Measurements from ENCODE around the gene ADGRV1.

The ADGRV1 gene

DNA sequence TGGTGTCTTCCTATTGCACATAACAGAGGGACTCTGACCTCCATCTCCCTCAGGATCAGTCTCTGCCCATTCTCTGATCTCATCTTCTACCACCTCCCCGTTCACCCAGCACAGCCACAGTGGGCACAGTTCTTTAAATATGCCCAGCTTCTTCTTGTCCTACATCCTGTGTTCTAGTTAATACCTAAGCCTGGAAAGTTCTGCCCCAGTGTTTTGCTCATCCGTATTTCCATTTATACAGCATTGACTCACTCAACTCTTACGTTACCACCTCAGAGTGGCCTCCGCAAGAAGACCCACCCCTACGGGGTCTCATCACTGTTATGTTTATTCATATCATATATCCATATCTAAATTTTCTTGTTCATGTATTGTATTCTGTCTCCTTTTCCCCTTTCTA, 315.5 kb downstream of the ADGRV1 start:
- H3K36me3 ChIP-seq (ENCODE audit: control insufficient read depth, insufficient read depth, low read length) = no peaks in the 10 kb centered on the region
- WGBS, 2 experiments = 93 to 94% methylated on average over 5 of the region's 5 CpGs
- H3K9me3 ChIP-seq (ENCODE audit: control insufficient read depth, low read length) = no peaks in the 10 kb centered on the region
- H3K4me3 ChIP-seq (ENCODE audit: insufficient read depth, low read depth, low read length) = no peak overlapping the region
- H3K27ac ChIP-seq (ENCODE audit: insufficient read depth, low read depth, low read length, poor library complexity, severe bottlenecking) = no peak overlapping the region
- no peaks in the 10 kb centered on the region for H3K27me3 ChIP-seq (ENCODE audit: control insufficient read depth, insufficient read depth, low read length, poor library complexity, severe bottlenecking)
- peaks cover 8% of the 10 kb centered on the region for H3K4me1 ChIP-seq (ENCODE audit: control insufficient read depth, insufficient read depth, low read length)

DNA sequence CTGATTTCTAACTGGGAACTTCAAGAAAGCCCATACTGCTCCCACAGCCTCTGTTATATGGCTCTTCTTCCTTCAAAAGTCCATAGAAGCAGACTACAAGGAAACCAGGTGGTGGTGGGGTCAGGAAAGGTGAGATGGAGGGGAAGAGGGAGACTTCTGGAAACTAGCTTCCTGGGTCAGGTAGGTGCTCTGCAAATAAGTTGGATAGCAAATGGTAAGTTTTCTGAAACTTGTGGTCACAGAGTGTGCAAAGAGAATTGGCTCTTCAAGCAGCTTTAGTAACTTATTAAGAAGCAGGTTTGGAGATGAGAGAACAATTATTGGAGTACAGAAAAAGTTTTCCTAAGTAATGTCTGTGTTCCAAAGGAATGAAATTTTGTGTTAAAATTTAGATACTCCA, 316.9 kb downstream of the ADGRV1 start:
- H3K27me3 ChIP-seq (ENCODE audit: control insufficient read depth, insufficient read depth, low read length, poor library complexity, severe bottlenecking) = no peaks in the 10 kb centered on the region
- H3K36me3 ChIP-seq (ENCODE audit: control insufficient read depth, insufficient read depth, low read length) = no peaks in the 10 kb centered on the region
- H3K4me1 ChIP-seq (ENCODE audit: control insufficient read depth, insufficient read depth, low read length) = peaks cover 8% of the 10 kb centered on the region
- no peaks in the 10 kb centered on the region for H3K9me3 ChIP-seq (ENCODE audit: control insufficient read depth, low read length)
- peak overlapping the region; percentile 26 for H3K27ac ChIP-seq (ENCODE audit: insufficient read depth, low read depth, low read length, poor library complexity, severe bottlenecking)
- no peak overlapping the region for H3K4me3 ChIP-seq (ENCODE audit: insufficient read depth, low read depth, low read length)

DNA sequence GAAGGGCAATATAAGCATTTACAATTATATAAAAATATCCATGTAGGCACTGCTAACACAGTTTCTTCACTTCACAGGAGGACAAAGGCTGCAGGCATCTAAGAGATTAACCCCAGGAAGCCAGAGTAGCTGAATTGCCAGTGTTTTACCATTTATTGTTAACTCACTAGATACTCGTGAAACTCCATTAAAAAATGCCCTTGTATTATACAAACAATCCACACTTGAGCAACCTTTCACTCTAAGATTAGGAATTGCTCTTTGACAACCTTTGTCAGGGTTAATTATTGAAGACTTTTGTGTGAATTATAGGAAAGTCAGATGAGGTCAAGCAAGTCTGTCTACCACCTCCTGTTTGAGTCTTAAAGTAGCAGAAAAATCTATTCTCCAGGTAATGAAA, 317.8 kb downstream of the ADGRV1 start:
- WGBS, 2 experiments = 0 to 30% methylated on average over 1 of the region's 1 CpG
- H3K4me3 ChIP-seq (ENCODE audit: insufficient read depth, low read depth, low read length) = no peak overlapping the region
- H3K27me3 ChIP-seq (ENCODE audit: control insufficient read depth, insufficient read depth, low read length, poor library complexity, severe bottlenecking) = no peaks in the 10 kb centered on the region
- no peaks in the 10 kb centered on the region for H3K9me3 ChIP-seq (ENCODE audit: control insufficient read depth, low read length)
- no peaks in the 10 kb centered on the region for H3K36me3 ChIP-seq (ENCODE audit: control insufficient read depth, insufficient read depth, low read length)
- H3K4me1 ChIP-seq (ENCODE audit: control insufficient read depth, insufficient read depth, low read length) = peaks cover 8% of the 10 kb centered on the region
- H3K27ac ChIP-seq (ENCODE audit: insufficient read depth, low read depth, low read length, poor library complexity, severe bottlenecking) = no peak overlapping the region

DNA sequence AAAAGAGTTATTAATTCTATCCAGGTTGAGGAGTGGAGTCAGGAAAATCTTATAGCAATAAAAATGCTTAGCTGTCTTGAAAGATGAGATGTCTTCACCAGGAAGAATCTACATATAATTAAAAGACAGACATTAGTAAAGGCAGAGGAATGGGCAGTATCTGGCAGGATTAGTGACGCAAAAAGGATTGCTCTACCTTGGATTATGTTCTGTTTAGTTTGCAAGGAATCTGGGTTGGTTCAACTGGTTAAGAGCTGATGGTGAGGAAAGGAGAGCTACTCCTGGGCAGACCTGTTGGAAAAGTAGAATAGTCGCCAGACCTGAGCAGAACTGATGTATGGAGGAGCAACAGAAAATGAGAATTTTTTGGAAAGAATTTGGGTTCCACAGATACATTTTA, 318.5 kb downstream of the ADGRV1 start:
- Histone ChIP-seq H3K27me3 (ENCODE audit: control insufficient read depth, insufficient read depth, low read length, poor library complexity, severe bottlenecking) (no peaks in the 10 kb centered on the region), H3K36me3 (ENCODE audit: control insufficient read depth, insufficient read depth, low read length) (no peaks in the 10 kb centered on the region), H3K4me3 (ENCODE audit: insufficient read depth, low read depth, low read length) (no peak overlapping the region), H3K9me3 (ENCODE audit: control insufficient read depth, low read length) (no peaks in the 10 kb centered on the region), H3K4me1 (ENCODE audit: control insufficient read depth, insufficient read depth, low read length) (peaks cover 8% of the 10 kb centered on the region), H3K27ac (ENCODE audit: insufficient read depth, low read depth, low read length, poor library complexity, severe bottlenecking) (no peak overlapping the region)
- WGBS, 2 experiments = 97 to 98% methylated on average over 2 of the region's 2 CpGs

DNA sequence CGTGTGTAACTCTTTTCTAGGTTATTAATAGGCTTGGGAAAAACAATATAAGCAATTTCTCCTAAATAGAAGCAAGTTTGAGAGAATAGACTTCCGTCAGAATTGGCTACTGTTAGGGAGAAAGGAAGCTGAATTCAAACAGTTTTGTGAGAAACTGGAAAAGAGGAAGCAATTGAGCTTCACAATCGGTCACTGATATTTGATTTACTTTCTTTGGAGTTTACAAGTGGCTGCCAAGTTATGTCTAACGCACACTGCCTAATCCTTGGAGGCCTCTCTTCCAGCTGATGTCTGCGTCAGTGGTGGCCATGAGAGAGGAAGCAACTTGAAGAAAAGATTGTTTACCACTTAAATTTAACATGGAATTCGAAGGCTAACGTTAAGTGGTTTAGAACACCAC, 319.5 kb downstream of the ADGRV1 start:
- Histone ChIP-seq H3K4me3 (ENCODE audit: insufficient read depth, low read depth, low read length) (no peak overlapping the region), H3K27me3 (ENCODE audit: control insufficient read depth, insufficient read depth, low read length, poor library complexity, severe bottlenecking) (no peaks in the 10 kb centered on the region), H3K9me3 (ENCODE audit: control insufficient read depth, low read length) (no peaks in the 10 kb centered on the region), H3K27ac (ENCODE audit: insufficient read depth, low read depth, low read length, poor library complexity, severe bottlenecking) (no peak overlapping the region), H3K36me3 (ENCODE audit: control insufficient read depth, insufficient read depth, low read length) (no peaks in the 10 kb centered on the region), H3K4me1 (ENCODE audit: control insufficient read depth, insufficient read depth, low read length) (peaks cover 8% of the 10 kb centered on the region)
- WGBS, 2 experiments = 94 to 95% methylated on average over 7 of the region's 7 CpGs

DNA sequence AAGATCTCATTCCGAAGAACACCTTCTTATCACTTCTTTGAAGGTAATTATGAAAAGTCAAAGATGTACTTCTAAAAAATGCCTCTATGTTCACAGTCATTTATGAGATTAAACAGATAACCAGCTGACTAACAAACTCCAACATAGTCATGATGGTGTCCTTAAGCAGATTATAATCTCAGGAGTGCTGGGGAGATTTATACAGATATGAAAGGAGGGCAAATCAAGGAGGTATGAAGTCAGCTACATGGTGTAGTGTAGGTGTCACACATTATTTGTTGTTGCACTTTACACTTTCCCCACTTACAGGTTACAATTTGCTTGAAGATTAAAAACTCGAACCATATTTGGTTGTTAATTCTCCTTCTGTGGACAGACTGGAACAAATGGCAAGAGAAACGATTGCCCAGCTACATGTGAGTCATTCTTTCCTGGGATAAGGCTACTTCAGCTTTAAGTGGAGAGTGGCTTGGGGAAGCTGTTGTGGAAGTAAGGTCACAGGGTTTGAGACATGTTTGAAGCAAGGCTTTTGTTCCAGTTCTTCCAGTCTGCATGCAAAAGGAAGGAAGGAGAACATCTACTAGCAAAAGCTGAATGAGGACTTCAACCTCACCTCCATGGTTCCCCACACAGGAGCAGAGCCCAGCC, 320.1 kb downstream of the ADGRV1 start:
- H3K36me3 ChIP-seq (ENCODE audit: control insufficient read depth, insufficient read depth, low read length) = no peaks in the 10 kb centered on the region
- H3K4me1 ChIP-seq (ENCODE audit: control insufficient read depth, insufficient read depth, low read length) = peaks cover 11% of the 10 kb centered on the region
- no peak overlapping the region for H3K4me3 ChIP-seq (ENCODE audit: insufficient read depth, low read depth, low read length)
- no peaks in the 10 kb centered on the region for H3K27me3 ChIP-seq (ENCODE audit: control insufficient read depth, insufficient read depth, low read length, poor library complexity, severe bottlenecking)
- H3K27ac ChIP-seq (ENCODE audit: insufficient read depth, low read depth, low read length, poor library complexity, severe bottlenecking) = no peak overlapping the region
- H3K9me3 ChIP-seq (ENCODE audit: control insufficient read depth, low read length) = no peaks in the 10 kb centered on the region
- 90 to 91% methylated on average over 2 of the region's 3 CpGs for WGBS, 2 experiments

DNA sequence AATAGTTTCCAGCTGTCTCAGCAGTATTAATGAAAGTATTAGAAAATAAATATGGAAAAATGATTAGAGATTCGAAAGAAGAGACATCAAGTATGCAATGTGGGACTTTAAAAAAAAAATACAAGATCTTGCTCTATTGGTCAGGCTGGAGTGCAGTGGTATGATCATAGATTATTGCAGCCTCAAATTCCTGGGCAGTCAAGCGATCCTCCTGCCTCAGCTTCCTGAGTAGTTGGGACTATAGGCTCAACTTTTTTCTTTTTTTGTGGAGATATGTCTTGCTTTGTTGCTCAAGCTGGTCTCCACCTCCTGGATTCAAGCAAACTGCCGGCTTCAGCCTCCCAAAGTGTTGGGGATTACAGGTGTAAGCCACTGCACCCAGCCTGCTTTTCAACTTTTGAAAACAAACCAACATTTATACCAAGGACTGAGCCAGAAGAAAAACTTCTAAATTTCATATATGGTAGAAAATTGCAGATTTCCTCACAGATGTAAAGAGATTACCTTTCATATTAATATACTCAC, 323.1 kb downstream of the ADGRV1 start:
- 59 to 77% methylated on average over 3 of the region's 3 CpGs for WGBS, 2 experiments
- Histone ChIP-seq H3K36me3 (ENCODE audit: control insufficient read depth, insufficient read depth, low read length) (no peaks in the 10 kb centered on the region), H3K4me1 (ENCODE audit: control insufficient read depth, insufficient read depth, low read length) (peaks cover 6% of the 10 kb centered on the region), H3K9me3 (ENCODE audit: control insufficient read depth, low read length) (no peaks in the 10 kb centered on the region), H3K27ac (ENCODE audit: insufficient read depth, low read depth, low read length, poor library complexity, severe bottlenecking) (no peak overlapping the region), H3K4me3 (ENCODE audit: insufficient read depth, low read depth, low read length) (no peak overlapping the region), H3K27me3 (ENCODE audit: control insufficient read depth, insufficient read depth, low read length, poor library complexity, severe bottlenecking) (no peaks in the 10 kb centered on the region)

DNA sequence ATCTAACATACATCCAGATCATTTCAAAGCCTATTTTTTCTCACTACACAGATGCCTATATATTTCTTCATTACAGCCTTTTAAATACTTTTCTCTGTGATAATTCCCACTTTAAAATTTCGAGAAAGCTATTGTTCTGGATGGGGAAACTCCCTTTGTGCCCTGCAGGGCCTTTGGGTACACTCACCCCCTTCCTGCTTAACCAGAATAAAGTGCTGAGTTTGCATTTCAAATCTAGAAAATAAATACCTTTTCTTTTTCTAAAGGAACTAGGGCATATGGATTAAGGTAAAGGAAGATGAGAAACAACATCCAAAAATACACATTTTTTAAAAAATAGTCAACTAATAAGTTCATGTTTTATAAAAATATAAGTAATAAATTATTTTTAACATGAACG, 323.9 kb downstream of the ADGRV1 start:
- Histone ChIP-seq H3K9me3 (ENCODE audit: control insufficient read depth, low read length) (no peaks in the 10 kb centered on the region), H3K36me3 (ENCODE audit: control insufficient read depth, insufficient read depth, low read length) (no peaks in the 10 kb centered on the region), H3K27ac (ENCODE audit: insufficient read depth, low read depth, low read length, poor library complexity, severe bottlenecking) (no peak overlapping the region), H3K27me3 (ENCODE audit: control insufficient read depth, insufficient read depth, low read length, poor library complexity, severe bottlenecking) (no peaks in the 10 kb centered on the region), H3K4me1 (ENCODE audit: control insufficient read depth, insufficient read depth, low read length) (peaks cover 4% of the 10 kb centered on the region), H3K4me3 (ENCODE audit: insufficient read depth, low read depth, low read length) (no peak overlapping the region)
- WGBS, 2 experiments = 42 to 50% methylated on average over 1 of the region's 2 CpGs

DNA sequence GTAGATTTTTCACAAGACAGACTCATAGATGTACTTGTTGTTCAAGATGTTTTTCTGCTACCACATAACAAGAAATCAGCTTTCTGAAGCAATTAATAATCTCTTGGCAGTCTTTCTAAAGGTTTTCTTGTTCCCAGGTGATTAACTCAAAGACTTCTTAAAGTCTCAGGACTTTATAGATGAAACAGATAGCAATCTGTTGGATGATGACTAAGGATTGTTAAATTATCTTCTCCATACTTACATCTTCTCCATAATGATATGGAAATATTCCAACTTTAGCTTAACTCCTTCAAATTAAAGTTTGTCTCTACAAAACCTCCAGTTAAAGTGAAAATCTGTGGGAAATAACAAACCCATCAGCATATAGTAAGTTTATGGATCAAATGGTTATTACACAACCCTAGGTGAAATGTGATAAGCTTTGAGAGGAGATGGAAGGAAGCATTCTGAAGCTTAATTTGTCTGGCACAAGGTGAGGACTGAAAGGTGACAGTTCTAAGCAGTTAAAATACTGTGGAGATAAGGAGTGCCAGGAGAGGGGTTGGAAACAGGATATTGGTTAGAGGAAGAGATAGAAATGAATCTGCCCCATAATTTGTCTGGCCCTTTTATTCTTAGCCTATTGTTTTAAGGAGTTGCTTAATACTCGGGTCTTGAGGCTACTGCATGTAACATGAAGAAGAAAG, 326.7 kb downstream of the ADGRV1 start:
- Histone ChIP-seq H3K9me3 (ENCODE audit: control insufficient read depth, low read length) (no peaks in the 10 kb centered on the region), H3K4me1 (ENCODE audit: control insufficient read depth, insufficient read depth, low read length) (peaks cover 4% of the 10 kb centered on the region), H3K27ac (ENCODE audit: insufficient read depth, low read depth, low read length, poor library complexity, severe bottlenecking) (no peak overlapping the region), H3K36me3 (ENCODE audit: control insufficient read depth, insufficient read depth, low read length) (no peaks in the 10 kb centered on the region), H3K27me3 (ENCODE audit: control insufficient read depth, insufficient read depth, low read length, poor library complexity, severe bottlenecking) (no peaks in the 10 kb centered on the region), H3K4me3 (ENCODE audit: insufficient read depth, low read depth, low read length) (no peak overlapping the region)
- 80 to 81% methylated on average over 1 of the region's 1 CpG for WGBS, 2 experiments

DNA sequence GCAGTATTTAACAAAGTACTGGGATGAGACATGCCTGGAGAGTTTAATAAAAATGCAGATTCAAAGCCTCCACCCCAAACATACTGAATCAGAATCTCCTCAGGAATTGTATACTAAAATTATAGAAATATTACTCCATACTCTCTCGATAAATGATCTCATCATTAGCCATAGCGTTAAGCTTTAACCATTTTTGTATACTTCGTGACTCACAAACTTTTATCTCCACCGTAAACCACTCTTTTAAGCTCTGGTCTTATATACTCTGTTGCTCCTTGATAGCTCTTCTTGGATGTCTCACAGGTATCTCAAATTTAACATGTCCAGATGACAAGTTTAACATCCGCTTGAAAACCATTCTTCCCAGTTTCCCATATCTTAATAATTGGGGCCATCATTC, 327.8 kb downstream of the ADGRV1 start:
- Histone ChIP-seq H3K27me3 (ENCODE audit: control insufficient read depth, insufficient read depth, low read length, poor library complexity, severe bottlenecking) (no peaks in the 10 kb centered on the region), H3K9me3 (ENCODE audit: control insufficient read depth, low read length) (no peaks in the 10 kb centered on the region), H3K4me1 (ENCODE audit: control insufficient read depth, insufficient read depth, low read length) (peaks cover 4% of the 10 kb centered on the region), H3K36me3 (ENCODE audit: control insufficient read depth, insufficient read depth, low read length) (no peaks in the 10 kb centered on the region), H3K4me3 (ENCODE audit: insufficient read depth, low read depth, low read length) (no peak overlapping the region), H3K27ac (ENCODE audit: insufficient read depth, low read depth, low read length, poor library complexity, severe bottlenecking) (no peak overlapping the region)
- WGBS, 2 experiments = 94 to 95% methylated on average over 5 of the region's 5 CpGs

All from ectodermal cell (in vitro differentiated cells).